HG03571 (cell line): ENCODE data around the gene FOXM1.

Experiments
- ATAC-seq: cut with Tn5 transposase; IDR thresholded peaks from one replicate; pipeline ENCODE4 v1.9.1; 2021; ENCODE audit not compliant: unreplicated experiment

Gene FOXM1

DNA sequence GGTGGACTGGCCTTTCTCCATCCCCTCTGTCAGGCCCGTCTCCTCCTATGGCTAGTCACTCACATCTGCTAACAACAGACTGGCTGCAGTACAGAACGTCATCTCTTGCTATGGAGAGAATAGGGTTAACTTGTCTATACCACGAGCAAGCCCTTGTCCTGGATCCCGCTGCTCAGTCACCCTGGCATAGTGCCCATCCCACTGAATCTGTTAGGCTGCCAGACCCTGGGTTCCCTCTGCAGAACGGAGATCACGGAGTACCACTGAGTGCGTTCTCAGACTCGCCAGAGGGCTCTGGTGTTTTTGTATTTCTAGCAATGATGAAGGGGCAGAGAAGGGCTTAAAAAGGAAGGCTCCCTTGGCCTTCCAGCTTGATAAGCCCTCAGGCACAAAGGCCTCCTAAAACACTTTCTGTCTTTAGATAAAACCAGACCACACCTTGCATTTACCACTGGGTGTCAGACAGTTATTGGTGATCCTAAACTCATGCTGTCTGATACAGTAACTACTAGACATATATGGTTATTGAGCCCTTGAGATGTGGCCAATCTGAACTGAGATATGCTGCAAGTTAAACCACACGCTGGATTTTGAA lies 35.8 kb downstream of the FOXM1 start:
- no peak for ATAC-seq

- ATAC-seq = no peak
Observed at GRCh38 chr12:2836574-2836973, 40.4 kb downstream of the FOXM1 start.

DNA sequence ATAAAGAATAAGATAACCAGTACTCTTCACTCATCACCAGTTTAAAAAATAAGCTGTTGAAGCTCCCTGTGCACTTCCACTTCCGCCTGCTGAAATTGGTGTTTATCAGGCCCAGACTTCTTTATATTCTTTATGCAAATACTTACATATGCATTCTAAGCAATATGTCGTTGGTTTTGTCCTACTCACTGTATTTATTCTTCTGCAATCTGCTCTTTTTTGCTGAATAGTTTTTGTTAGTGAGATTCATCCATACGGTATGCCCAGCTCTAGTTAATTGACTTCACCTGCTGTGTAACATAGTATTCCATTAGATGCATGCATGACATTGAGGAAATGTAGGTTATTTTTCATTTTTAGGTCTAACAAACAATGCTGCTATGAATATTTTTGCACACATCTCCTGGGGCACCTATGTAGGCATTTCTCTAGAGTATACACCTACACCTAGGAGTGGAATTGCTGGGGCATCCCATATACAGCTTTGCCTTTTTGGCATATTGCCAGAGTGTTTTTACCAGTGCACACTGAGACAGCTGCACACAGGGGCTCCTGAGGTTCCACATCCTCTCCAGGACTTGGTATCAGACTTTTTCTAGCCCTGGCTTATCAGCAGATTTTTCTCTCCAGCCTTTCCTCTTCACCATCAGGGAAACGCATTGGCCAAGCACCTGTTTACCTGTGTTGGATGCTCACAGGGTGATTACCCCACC lies 41.1 kb downstream of the FOXM1 start:
- ATAC-seq = no peak

DNA sequence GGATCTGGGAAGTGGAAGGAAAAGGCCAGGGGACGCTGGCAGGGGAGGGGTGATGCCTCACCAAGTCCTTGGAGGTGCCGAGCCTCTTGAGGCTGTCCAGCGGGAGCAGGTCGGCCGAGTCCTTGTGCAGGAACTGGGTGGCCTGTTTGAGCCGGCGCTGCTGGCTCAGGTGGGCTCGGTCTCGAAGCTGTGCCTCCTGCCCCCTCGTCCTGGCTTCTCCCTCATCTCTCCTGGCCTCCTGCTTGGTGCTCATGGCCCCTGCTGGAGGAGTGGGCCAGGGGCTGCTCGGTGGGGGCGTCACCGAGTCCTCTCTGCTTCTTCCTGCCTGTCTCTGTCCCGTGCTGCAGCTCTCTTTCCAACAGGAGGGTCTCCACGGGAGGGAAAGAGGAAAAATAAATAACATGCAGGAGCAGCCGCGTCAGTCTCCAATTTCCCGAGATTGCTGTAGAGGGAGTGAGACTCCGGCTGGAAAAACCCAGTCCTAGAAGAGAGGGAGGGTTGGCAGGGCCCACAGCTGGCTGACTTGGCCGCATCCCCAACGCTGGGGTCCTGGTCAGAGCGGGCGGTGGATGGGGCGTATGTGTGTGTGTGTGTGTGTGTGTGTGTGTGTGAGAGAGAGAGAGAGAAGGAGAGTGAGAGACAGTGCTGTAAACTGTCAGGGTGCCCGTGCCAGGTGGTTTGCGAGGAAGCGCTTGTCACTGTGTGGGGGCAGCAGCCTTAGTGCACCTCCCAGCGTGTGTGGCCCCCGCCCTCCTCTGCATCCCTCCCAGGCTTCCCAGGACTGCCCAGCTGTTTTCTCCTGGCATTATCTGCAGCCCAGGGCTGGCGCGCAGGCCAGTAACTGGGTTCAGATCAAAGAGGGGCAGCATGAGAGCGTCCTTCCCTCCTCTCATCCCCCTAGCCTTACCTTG lies 42.1 kb downstream of the FOXM1 start, which contains the start of gene NRIP2:
NRIP2 (minus strand) TSS at position 455 of the 911 bp plus-strand sequence; CDS start at position 403, 52 bp downstream.
- no peak for ATAC-seq

DNA sequence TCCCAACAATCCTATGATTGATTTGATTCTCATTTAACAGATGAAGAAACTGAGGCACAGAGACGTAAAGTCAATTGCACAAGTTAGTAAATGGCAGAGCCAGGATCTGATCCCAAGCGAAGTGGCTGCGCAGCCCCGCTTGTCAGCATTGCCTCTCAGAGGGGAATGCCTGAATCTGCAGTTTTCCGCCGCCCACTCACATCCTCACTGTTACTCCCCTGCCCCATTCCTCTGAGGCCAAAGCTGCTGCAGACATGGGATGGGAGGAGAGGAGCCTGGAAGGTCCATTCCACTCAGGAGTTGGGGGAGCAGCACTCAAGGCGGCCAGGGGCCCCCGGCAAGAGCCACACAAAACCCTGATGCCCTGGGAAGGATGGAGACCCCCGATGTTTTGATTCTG lies 43.2 kb downstream of the FOXM1 start:
- ATAC-seq = no peak

DNA sequence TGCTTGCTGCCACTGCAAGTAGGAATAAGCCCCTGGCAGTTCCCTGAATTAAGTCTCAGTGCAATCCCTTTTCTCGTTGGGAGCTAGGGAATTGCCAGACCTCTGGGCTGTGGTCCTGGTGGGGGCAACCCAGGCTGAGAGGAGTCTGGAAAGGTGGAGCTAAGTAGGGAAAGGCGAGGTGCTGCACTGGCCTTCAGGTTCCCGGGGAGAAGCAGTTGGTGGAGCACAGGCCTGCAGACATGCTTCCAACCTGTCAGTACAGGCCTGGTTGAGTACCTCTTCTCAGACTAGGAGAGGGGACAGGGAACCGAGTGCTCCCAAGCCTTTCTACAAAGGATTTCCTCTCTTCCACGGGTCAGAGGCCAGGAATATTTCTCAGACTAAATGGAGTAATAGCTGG lies 43.6 kb downstream of the FOXM1 start:
- no peak for ATAC-seq

GRCh38 chr12:2832550-2833127 lies 44.3 kb downstream of the FOXM1 start:
- no peak for ATAC-seq

DNA sequence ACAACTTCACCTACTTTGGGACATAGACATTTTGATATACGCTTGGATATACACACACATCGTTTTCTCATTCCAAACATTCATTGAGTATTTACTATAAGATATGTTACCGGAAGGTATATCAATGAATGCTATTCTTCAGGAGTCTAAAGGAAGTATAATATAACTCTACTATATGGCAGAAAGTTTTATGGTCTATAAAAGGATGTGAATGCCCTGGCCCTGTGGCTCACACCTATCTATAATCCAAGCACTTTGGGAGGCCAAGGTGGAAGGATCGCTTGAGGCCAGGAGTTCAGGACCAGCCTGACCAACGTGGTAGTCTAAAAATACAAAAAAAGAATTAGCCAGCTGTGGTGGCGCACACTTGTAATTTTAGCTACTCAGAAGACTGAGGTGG lies 47.7 kb downstream of the FOXM1 start:
- ATAC-seq = no peak

- ATAC-seq = no peak
Observed at GRCh38 chr12:2826721-2827515, 50.1 kb downstream of the FOXM1 start.

- ATAC-seq = no peak
Observed at GRCh38 chr12:2826036-2826435, 50.9 kb downstream of the FOXM1 start.

- no peak for ATAC-seq
Observed at GRCh38 chr12:2825132-2825531, 51.8 kb downstream of the FOXM1 start.

DNA sequence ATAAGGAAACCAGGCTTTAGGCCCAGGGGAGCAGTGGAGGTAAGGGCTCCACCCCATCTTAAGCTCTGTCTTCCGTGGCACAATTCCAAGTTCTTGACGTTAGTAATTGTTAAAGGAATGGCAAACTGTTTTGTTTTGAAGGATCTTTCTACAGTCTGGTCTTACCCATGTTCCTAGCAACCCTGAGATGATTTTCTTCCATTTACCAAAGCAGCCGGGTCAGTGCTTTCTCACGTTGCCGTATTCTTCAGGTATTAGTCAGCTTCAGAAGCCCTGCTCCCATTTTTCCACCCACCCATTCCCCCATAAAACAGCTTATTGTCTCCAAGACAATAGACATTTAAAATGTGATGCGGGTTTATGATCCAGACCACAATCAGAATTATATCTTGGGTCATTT lies 52.4 kb downstream of the FOXM1 start:
- no peak for ATAC-seq

DNA sequence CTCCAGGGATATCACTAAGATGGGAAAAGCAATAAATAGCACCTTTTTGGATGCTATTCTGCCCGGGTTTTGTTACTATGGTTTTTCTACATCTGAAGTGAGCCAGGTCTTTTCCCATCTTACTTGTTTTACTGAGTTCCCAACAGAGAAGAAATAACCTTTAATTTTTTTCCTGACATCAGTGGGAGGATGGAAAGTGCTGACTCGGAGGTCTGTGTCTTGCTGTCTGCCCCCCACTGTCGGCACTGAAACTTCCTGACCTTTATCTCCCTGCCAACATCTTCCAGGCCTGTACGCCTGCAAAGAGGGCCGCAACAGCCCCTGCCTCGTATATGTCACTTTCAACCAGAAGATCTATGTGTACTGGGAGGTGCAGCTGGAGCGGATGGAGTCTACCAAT lies 53.5 kb downstream of the FOXM1 start:
- no peak for ATAC-seq

DNA sequence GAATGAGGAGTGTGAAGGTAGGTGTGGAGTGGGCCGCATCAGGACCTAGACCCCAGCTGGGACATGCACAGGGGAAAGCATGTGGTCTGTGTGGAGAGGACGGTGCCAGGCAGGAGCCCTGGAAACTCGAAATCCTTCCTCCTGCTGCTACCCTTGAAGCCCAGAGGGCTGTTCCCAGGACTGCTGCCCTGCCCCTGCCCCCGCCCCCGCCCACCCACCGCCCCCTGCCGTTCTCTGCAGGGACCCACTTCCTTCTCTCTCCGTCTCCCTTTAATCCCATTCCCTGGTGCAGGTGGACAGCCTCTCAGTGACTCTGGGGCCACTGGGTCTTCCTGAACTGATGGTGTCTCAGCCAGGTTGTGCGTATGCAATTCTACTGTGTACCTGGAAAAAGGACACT lies 56.5 kb downstream of the FOXM1 start:
- no peak for ATAC-seq

DNA sequence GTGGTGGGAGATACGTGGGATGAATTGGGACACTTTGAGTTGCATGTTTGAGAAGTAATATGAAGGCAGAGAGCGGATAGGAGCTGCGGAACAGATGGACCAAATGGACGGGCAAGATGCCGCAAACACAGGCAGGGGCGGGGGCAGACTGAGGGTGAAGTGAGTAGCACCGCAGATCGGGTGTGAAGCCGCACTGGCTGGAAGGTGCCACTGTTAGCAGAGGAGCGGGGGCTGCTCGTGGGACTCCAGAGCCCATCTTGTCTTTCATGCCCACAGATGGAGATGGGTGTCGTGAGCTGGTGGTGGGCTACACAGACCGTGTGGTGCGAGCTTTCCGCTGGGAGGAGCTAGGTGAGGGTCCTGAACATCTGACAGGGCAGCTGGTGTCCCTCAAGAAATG lies 57.2 kb downstream of the FOXM1 start:
- ATAC-seq = no peak

GRCh38 chr12:2813214-2814185 lies 63.5 kb downstream of the FOXM1 start:
- ATAC-seq = no peak

DNA sequence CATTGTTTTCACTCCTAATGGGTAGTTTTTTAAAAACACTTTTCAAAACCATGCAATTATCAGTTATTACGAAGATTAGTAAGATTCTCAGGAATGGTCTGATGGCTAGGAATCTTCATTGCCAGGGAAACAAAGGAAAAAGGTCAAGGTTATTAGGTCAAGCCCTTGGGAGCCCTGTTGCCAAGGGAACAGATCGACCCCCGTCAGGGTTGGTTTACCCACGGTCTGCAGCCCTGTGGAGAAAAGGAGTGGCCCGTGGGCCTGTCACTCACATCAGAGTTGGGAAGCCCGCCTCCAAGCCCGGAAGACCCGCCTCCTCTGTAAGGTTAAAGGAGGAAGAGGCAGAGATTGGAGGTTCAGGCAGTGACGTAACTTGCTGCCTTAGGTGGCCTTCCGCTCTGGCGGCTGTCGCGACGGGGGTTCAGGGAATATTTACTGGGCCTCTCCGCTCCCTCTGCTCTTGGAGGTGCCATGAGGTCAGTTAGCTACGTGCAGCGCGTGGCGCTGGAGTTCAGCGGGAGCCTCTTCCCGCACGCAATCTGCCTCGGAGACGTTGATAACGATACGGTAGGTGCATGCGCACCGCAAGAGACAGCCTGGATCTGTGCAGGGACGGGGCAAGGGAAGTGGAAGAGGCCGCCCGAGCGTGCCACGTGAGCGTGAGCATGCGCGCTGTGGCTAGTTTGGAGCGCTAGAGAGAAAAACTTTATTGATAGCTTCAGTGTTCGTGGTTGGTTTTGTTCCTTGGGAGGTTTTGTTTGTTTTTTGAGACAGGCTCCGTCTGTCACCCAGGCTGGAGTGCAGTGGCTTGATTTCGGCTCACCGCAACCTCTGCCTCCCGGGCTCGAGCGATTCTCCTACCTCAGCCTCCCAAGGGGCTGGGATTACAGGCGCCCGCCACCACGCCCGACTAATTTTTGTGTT lies 64.4 kb downstream of the FOXM1 start, which contains the start of gene ITFG2:
ITFG2 (plus strand) TSS at position 379 of the 924 bp plus-strand sequence; CDS start at position 472, 93 bp downstream.
- peak; percentile 92 for ATAC-seq

GRCh38 chr12:2811801-2812200 lies 65.2 kb downstream of the FOXM1 start:
- no peak for ATAC-seq
